ENCODE results near the gene KLK7.

The KLK7 gene

DNA sequence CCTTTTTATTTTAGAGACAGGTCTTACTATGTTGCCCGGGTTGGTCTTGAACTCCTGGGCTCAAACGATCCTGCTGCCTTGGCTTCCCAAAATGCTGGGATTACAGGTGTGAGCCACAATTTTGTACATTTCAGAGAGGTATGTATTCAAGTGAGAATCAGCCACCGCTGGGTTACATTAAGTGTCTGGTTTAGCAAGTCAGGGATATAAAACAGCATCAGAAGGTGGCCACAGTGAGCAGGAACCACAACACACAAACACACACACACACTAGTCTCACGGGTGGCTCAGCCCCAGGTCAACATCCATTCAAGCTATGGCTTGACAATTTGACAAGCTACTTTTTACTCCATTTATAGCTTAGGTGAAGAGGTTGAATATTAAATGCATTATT is 51.0 kb downstream of the KLK7 start:
- TF ChIP-seq, protein P1, sequence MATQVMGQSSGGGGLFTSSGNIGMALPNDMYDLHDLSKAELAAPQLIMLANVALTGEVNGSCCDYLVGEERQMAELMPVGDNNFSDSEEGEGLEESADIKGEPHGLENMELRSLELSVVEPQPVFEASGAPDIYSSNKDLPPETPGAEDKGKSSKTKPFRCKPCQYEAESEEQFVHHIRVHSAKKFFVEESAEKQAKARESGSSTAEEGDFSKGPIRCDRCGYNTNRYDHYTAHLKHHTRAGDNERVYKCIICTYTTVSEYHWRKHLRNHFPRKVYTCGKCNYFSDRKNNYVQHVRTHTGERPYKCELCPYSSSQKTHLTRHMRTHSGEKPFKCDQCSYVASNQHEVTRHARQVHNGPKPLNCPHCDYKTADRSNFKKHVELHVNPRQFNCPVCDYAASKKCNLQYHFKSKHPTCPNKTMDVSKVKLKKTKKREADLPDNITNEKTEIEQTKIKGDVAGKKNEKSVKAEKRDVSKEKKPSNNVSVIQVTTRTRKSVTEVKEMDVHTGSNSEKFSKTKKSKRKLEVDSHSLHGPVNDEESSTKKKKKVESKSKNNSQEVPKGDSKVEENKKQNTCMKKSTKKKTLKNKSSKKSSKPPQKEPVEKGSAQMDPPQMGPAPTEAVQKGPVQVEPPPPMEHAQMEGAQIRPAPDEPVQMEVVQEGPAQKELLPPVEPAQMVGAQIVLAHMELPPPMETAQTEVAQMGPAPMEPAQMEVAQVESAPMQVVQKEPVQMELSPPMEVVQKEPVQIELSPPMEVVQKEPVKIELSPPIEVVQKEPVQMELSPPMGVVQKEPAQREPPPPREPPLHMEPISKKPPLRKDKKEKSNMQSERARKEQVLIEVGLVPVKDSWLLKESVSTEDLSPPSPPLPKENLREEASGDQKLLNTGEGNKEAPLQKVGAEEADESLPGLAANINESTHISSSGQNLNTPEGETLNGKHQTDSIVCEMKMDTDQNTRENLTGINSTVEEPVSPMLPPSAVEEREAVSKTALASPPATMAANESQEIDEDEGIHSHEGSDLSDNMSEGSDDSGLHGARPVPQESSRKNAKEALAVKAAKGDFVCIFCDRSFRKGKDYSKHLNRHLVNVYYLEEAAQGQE (IDR thresholded peaks at IDR 0.05; ENCODE audit: insufficient read depth in 1 of 2, low read depth in 2 of 2, low read length in 2 of 2) = no peak
- TF ChIP-seq FOXP2 (optimal IDR thresholded peaks at IDR 0.05; ENCODE audit: borderline replicate concordance, extremely low read depth, extremely low read length, insufficient read depth) (no peak), TAF1 (IDR thresholded peaks at IDR 0.05; ENCODE audit: borderline replicate concordance, insufficient read depth, low read length) (no peak), POLR2AphosphoS5 (IDR thresholded peaks at IDR 0.05; ENCODE audit: low read depth, low read length) (no peak), SIN3A (IDR thresholded peaks at IDR 0.05; ENCODE audit: borderline replicate concordance, insufficient read depth, low read length) (no peak)

DNA sequence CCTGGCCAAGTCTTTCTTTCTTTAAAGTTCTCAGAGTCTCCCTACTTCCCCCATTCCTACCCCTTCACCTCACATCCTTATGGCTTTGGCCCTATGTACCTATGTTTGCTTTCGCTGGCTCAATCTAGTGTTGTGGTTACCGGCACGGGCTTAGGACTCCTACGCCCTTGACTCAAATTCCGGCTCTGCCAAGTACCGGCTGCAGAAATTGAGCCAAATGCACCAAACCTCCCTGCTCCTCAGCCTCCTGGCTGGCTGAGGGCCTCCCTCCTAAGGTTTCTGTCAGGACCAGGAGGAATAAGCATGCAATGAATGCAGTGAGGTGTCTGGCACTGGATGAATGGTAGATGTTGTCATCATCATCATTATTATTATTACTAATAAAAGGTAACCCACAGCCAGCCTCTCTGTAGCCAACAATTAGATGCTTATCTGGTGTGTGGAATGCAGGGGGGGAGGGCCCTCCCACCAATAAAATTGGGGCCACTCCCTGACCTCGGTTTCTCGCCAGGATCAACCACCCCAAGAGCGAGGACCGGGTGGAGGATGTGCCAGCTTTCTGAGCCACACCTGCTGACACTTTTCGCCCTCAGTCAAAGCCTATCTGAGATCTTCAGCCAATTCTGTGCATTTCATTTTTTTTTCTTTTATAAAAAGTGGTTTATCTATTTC is 51.6 kb downstream of the KLK7 start:
- TF ChIP-seq POLR2AphosphoS5 (IDR thresholded peaks at IDR 0.05; ENCODE audit: low read depth, low read length) (no peak), FOXP2 (optimal IDR thresholded peaks at IDR 0.05; ENCODE audit: borderline replicate concordance, extremely low read depth, extremely low read length, insufficient read depth) (no peak), SIN3A (IDR thresholded peaks at IDR 0.05; ENCODE audit: borderline replicate concordance, insufficient read depth, low read length) (no peak), TAF1 (IDR thresholded peaks at IDR 0.05; ENCODE audit: borderline replicate concordance, insufficient read depth, low read length) (no peak)
- TF ChIP-seq, protein P1 (IDR thresholded peaks at IDR 0.05; ENCODE audit: insufficient read depth in 1 of 2, low read depth in 2 of 2, low read length in 2 of 2) = no peak

DNA sequence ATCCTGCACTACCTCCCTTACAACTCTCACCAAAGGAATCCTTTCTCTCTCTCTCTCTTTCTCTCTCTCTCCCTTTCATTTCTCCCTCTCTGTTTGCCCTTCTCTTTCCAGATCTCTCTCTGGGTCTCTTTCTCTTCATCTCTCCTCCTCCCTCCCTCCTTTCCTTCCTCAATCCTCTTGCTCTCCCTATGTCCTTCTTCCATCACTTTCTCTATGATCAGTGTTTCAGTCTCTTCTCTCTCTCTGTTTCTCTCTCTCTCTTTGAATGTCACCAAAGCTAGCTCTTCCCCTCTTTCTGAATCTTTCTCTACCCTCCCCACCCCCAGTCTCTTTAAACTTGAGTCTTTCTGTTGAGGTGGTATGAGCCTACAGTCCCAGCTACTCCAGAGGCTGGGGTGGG is 52.7 kb downstream of the KLK7 start:
- TF ChIP-seq SIN3A (IDR thresholded peaks at IDR 0.05; ENCODE audit: borderline replicate concordance, insufficient read depth, low read length) (no peak), POLR2AphosphoS5 (IDR thresholded peaks at IDR 0.05; ENCODE audit: low read depth, low read length) (no peak), FOXP2 (optimal IDR thresholded peaks at IDR 0.05; ENCODE audit: borderline replicate concordance, extremely low read depth, extremely low read length, insufficient read depth) (no peak), TAF1 (IDR thresholded peaks at IDR 0.05; ENCODE audit: borderline replicate concordance, insufficient read depth, low read length) (no peak)
- TF ChIP-seq, protein P1 (IDR thresholded peaks at IDR 0.05; ENCODE audit: insufficient read depth in 1 of 2, low read depth in 2 of 2, low read length in 2 of 2) = no peak

DNA sequence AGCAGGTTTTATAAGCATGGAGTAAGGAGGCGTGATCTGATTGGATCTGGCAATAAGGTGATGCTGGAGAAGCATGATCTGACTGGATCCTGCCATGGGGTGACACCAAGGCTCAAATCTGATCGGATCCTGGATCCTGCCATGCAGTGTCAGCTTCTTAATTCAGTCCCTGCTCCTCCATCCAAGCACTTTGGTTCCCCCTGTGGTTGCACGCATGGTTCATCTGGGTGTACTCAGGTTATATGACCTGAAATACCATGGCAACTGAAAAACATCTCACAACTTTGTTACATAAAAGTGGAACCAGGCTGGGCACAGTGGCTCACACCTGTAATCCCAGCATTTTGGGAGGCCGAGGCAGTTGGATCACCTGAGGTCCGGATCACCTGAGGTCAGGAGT is 54.9 kb downstream of the KLK7 start:
- TF ChIP-seq POLR2AphosphoS5 (IDR thresholded peaks at IDR 0.05; ENCODE audit: low read depth, low read length) = no peak
- TF ChIP-seq SIN3A (IDR thresholded peaks at IDR 0.05; ENCODE audit: borderline replicate concordance, insufficient read depth, low read length) = no peak
- TF ChIP-seq FOXP2 (optimal IDR thresholded peaks at IDR 0.05; ENCODE audit: borderline replicate concordance, extremely low read depth, extremely low read length, insufficient read depth) = no peak
- TF ChIP-seq, protein P1 (IDR thresholded peaks at IDR 0.05; ENCODE audit: insufficient read depth in 1 of 2, low read depth in 2 of 2, low read length in 2 of 2) = no peak
- TF ChIP-seq TAF1 (IDR thresholded peaks at IDR 0.05; ENCODE audit: borderline replicate concordance, insufficient read depth, low read length) = no peak
